ENCODE measurements around the gene ASTN2.

ASTN2 gene

DNA sequence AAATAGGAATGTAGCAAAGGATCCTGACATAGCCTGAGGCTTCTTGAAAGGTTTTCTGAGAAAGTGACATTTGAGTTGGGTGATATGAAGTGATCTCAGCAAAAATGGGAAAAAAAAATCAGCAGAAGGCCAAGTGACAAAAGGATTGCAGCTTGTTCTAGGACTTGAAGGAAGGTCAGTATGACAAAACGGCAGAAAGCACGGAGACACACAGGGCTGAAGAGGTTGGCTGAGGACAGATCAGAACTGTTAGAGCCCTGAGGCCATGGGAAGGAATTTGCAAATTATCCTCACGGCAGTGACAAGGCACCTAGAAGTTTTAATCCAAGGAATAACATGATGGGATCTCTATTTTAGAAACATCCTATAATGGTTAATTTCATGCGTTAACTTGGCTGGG, 696.7 kb downstream of the ASTN2 start:
- peaks cover 15% of the 10 kb centered on the region for H3K4me1 ChIP-seq (ENCODE audit: insufficient read depth, low read length)
- H3K9me3 ChIP-seq (ENCODE audit: insufficient read depth, low read length, severe bottlenecking): no peaks in the 10 kb centered on the region
- H3K4me3 ChIP-seq (ENCODE audit: low read depth in 1 of 2, low read length in 2 of 2): no peak overlapping the region
- H2AFZ ChIP-seq (ENCODE audit: low read depth, low read length): no peak overlapping the region
- no peak for TF ChIP-seq EZH2 (IDR thresholded peaks at IDR 0.05; ENCODE audit: borderline replicate concordance, low read depth, low read length, severe bottlenecking)
- TF ChIP-seq, protein P1, sequence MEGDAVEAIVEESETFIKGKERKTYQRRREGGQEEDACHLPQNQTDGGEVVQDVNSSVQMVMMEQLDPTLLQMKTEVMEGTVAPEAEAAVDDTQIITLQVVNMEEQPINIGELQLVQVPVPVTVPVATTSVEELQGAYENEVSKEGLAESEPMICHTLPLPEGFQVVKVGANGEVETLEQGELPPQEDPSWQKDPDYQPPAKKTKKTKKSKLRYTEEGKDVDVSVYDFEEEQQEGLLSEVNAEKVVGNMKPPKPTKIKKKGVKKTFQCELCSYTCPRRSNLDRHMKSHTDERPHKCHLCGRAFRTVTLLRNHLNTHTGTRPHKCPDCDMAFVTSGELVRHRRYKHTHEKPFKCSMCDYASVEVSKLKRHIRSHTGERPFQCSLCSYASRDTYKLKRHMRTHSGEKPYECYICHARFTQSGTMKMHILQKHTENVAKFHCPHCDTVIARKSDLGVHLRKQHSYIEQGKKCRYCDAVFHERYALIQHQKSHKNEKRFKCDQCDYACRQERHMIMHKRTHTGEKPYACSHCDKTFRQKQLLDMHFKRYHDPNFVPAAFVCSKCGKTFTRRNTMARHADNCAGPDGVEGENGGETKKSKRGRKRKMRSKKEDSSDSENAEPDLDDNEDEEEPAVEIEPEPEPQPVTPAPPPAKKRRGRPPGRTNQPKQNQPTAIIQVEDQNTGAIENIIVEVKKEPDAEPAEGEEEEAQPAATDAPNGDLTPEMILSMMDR (IDR thresholded peaks at IDR 0.05; ENCODE audit: borderline replicate concordance, extremely low read depth, low read length, poor library complexity, severe bottlenecking): no peak
- DNase-seq: no peak
- peaks cover 4% of the 10 kb centered on the region for H3K27me3 ChIP-seq (ENCODE audit: insufficient read depth, low read length, poor library complexity)
- no peaks in the 10 kb centered on the region for H3K36me3 ChIP-seq (ENCODE audit: insufficient read depth, low read length)
- H3K27ac ChIP-seq (ENCODE audit: low read length): no peak overlapping the region
- H3K79me2 ChIP-seq (ENCODE audit: insufficient read depth, low read length): no peaks in the 10 kb centered on the region
- no peaks in the 10 kb centered on the region for H4K20me1 ChIP-seq (ENCODE audit: insufficient read depth, low read length)
- H3K4me2 ChIP-seq (ENCODE audit: insufficient read depth, low read length): no peak overlapping the region
- no peak overlapping the region for H3K9ac ChIP-seq (ENCODE audit: low read depth, low read length)
- no peak for ATAC-seq (ENCODE audit: insufficient read depth, low read depth)

DNA sequence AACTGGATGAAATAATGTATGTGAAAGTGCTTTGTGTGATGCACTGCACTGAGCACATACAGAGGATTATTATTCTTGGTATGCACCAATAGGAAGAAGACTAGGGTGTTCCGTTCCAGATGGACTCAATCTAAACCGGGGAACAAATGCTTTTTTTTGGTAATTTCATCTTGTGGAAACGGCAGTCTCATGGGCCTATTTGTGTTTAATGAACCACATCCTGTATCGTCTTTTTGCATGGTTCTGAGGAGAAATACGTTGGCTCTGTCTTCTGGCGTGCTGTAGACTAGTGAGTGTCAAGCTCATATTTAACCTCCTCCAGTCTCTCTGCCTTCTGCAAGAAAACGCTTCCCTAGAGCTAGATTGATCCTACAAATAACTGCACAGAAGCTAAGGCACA, 697.7 kb downstream of the ASTN2 start:
- H3K4me3 ChIP-seq (ENCODE audit: low read depth in 1 of 2, low read length in 2 of 2): no peak overlapping the region
- peak overlapping the region; percentile 33; the same call in 1 of the 2 replicates for H3K4me2 ChIP-seq (ENCODE audit: insufficient read depth, low read length)
- peak; percentile 24 for DNase-seq
- H3K9ac ChIP-seq (ENCODE audit: low read depth, low read length): no peak overlapping the region
- no peak overlapping the region for H2AFZ ChIP-seq (ENCODE audit: low read depth, low read length)
- peak; percentile 96 for ATAC-seq (ENCODE audit: insufficient read depth, low read depth)
- no peaks in the 10 kb centered on the region for H3K9me3 ChIP-seq (ENCODE audit: insufficient read depth, low read length, severe bottlenecking)
- no peaks in the 10 kb centered on the region for H3K79me2 ChIP-seq (ENCODE audit: insufficient read depth, low read length)
- no peak overlapping the region for H3K27ac ChIP-seq (ENCODE audit: low read length)
- H3K27me3 ChIP-seq (ENCODE audit: insufficient read depth, low read length, poor library complexity): peaks cover 4% of the 10 kb centered on the region
- no peaks in the 10 kb centered on the region for H3K36me3 ChIP-seq (ENCODE audit: insufficient read depth, low read length)
- H4K20me1 ChIP-seq (ENCODE audit: insufficient read depth, low read length): no peaks in the 10 kb centered on the region
- peaks cover 15% of the 10 kb centered on the region for H3K4me1 ChIP-seq (ENCODE audit: insufficient read depth, low read length)
- TF ChIP-seq, protein P1 (IDR thresholded peaks at IDR 0.05; ENCODE audit: borderline replicate concordance, extremely low read depth, low read length, poor library complexity, severe bottlenecking): no peak
- no peak for TF ChIP-seq EZH2 (IDR thresholded peaks at IDR 0.05; ENCODE audit: borderline replicate concordance, low read depth, low read length, severe bottlenecking)

- Histone ChIP-seq H4K20me1 (ENCODE audit: insufficient read depth, low read length) (no peaks in the 10 kb centered on the region), H3K4me1 (ENCODE audit: insufficient read depth, low read length) (peaks cover 15% of the 10 kb centered on the region), H3K9ac (ENCODE audit: low read depth, low read length) (no peak overlapping the region), H3K79me2 (ENCODE audit: insufficient read depth, low read length) (no peaks in the 10 kb centered on the region), H3K4me2 (ENCODE audit: insufficient read depth, low read length) (no peak overlapping the region), H3K4me3 (ENCODE audit: low read depth in 1 of 2, low read length in 2 of 2) (no peak overlapping the region), H2AFZ (ENCODE audit: low read depth, low read length) (no peak overlapping the region), H3K27ac (ENCODE audit: low read length) (no peak overlapping the region), H3K27me3 (ENCODE audit: insufficient read depth, low read length, poor library complexity) (peaks cover 4% of the 10 kb centered on the region), H3K9me3 (ENCODE audit: insufficient read depth, low read length, severe bottlenecking) (no peaks in the 10 kb centered on the region), H3K36me3 (ENCODE audit: insufficient read depth, low read length) (no peaks in the 10 kb centered on the region)
- no peak for ATAC-seq (ENCODE audit: insufficient read depth, low read depth)
- TF ChIP-seq, protein P1 (IDR thresholded peaks at IDR 0.05; ENCODE audit: borderline replicate concordance, extremely low read depth, low read length, poor library complexity, severe bottlenecking): no peak
- TF ChIP-seq EZH2 (IDR thresholded peaks at IDR 0.05; ENCODE audit: borderline replicate concordance, low read depth, low read length, severe bottlenecking): no peak
- no peak for DNase-seq
Measured at GRCh38 chr9:116716438-116716837, 698.4 kb downstream of the ASTN2 start.

DNA sequence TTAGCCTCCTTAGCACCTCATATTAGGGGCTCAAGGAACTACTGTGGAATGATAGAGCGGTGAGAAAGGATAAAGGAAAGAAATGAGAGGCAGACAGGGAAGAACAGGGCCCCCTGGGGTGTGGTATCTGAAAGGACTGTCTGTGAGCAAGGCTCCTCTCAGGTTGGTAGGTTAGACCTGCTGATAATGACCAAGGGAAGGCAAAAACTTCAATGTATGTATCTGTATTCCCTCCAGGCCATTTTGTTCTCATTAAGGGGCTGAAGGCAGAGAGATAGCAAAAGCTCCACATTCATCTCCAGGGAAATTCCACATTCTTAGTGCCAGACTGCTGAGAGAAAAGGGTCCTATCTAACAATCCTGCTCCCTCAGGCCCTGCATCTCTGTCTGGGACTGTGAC, 699.1 kb downstream of the ASTN2 start:
- Histone ChIP-seq H4K20me1 (ENCODE audit: insufficient read depth, low read length) (no peaks in the 10 kb centered on the region), H3K9me3 (ENCODE audit: insufficient read depth, low read length, severe bottlenecking) (no peaks in the 10 kb centered on the region), H3K79me2 (ENCODE audit: insufficient read depth, low read length) (no peaks in the 10 kb centered on the region), H3K4me1 (ENCODE audit: insufficient read depth, low read length) (peaks cover 15% of the 10 kb centered on the region), H2AFZ (ENCODE audit: low read depth, low read length) (no peak overlapping the region), H3K27ac (ENCODE audit: low read length) (no peak overlapping the region), H3K27me3 (ENCODE audit: insufficient read depth, low read length, poor library complexity) (peaks cover 4% of the 10 kb centered on the region), H3K4me3 (ENCODE audit: low read depth in 1 of 2, low read length in 2 of 2) (no peak overlapping the region), H3K36me3 (ENCODE audit: insufficient read depth, low read length) (no peaks in the 10 kb centered on the region), H3K9ac (ENCODE audit: low read depth, low read length) (no peak overlapping the region), H3K4me2 (ENCODE audit: insufficient read depth, low read length) (no peak overlapping the region)
- DNase-seq (no peak), ATAC-seq (ENCODE audit: insufficient read depth, low read depth) (no peak)
- no peak for TF ChIP-seq EZH2 (IDR thresholded peaks at IDR 0.05; ENCODE audit: borderline replicate concordance, low read depth, low read length, severe bottlenecking)
- TF ChIP-seq, protein P1 (IDR thresholded peaks at IDR 0.05; ENCODE audit: borderline replicate concordance, extremely low read depth, low read length, poor library complexity, severe bottlenecking): no peak

Measured in DND-41 (cell line).